ENCODE data around the gene RGS9.

The RGS9 gene

DNA sequence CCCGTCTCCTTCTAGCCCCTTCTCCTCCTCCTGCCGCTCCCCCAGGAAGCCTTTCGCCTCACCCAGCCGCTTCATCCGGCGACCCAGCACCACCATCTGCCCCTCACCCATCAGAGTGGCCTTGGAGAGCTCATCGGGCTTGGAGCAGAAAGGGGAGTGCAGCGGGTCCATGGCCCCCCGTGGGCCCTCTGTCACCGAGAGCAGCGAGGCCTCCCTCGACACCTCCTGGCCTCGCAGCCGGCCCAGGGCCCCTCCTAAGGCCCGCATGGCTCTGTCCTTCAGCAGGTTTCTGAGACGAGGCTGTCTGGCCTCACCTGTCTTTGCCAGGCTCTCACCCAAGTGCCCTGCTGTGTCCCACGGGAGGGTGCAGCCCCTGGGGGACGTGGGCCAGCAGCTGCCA is 87.9 kb downstream of the RGS9 start:
- no peak overlapping the region for H3K4me3 Mint-ChIP-seq
- H3K4me1 Mint-ChIP-seq = peaks cover 15% of the 10 kb centered on the region
- H3K36me3 Mint-ChIP-seq (ENCODE audit: low read depth) = no peaks in the 10 kb centered on the region
- peaks cover 19% of the 10 kb centered on the region for H3K27me3 Mint-ChIP-seq (ENCODE audit: low read depth)
- no peak overlapping the region for H3K27ac Mint-ChIP-seq
- H3K9me3 Mint-ChIP-seq = no peaks in the 10 kb centered on the region
- TF ChIP-seq, protein P1, sequence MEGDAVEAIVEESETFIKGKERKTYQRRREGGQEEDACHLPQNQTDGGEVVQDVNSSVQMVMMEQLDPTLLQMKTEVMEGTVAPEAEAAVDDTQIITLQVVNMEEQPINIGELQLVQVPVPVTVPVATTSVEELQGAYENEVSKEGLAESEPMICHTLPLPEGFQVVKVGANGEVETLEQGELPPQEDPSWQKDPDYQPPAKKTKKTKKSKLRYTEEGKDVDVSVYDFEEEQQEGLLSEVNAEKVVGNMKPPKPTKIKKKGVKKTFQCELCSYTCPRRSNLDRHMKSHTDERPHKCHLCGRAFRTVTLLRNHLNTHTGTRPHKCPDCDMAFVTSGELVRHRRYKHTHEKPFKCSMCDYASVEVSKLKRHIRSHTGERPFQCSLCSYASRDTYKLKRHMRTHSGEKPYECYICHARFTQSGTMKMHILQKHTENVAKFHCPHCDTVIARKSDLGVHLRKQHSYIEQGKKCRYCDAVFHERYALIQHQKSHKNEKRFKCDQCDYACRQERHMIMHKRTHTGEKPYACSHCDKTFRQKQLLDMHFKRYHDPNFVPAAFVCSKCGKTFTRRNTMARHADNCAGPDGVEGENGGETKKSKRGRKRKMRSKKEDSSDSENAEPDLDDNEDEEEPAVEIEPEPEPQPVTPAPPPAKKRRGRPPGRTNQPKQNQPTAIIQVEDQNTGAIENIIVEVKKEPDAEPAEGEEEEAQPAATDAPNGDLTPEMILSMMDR (IDR thresholded peaks at IDR 0.05; ENCODE audit: unreplicated experiment in 3 of 3) = no peak

DNA sequence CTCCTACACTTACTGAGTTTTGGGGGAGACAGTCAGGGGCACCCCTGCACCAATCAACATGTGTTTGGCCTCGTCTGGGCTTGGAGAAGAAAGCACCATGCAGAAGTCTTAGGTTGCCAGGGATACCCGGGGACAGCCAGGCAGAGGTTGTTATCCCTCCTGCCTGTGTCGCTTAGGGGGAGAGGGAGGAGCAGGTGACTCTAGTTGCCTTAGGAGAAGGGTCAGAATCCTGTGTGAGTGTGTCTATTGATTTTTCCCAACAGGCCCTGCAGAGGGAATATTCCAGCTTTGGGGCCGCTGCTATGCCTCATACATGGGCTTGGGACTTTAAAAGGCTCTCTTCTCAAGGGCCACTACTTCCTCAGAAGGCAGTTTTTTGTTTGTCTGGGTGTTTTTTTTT is 89.1 kb downstream of the RGS9 start:
- H3K27ac Mint-ChIP-seq = no peak overlapping the region
- H3K27me3 Mint-ChIP-seq (ENCODE audit: low read depth) = peaks cover 19% of the 10 kb centered on the region
- H3K4me3 Mint-ChIP-seq = no peak overlapping the region
- H3K4me1 Mint-ChIP-seq = peaks cover 16% of the 10 kb centered on the region
- no peaks in the 10 kb centered on the region for H3K9me3 Mint-ChIP-seq
- no peaks in the 10 kb centered on the region for H3K36me3 Mint-ChIP-seq (ENCODE audit: low read depth)
- TF ChIP-seq, protein P1 (IDR thresholded peaks at IDR 0.05; ENCODE audit: unreplicated experiment in 3 of 3) = no peak

DNA sequence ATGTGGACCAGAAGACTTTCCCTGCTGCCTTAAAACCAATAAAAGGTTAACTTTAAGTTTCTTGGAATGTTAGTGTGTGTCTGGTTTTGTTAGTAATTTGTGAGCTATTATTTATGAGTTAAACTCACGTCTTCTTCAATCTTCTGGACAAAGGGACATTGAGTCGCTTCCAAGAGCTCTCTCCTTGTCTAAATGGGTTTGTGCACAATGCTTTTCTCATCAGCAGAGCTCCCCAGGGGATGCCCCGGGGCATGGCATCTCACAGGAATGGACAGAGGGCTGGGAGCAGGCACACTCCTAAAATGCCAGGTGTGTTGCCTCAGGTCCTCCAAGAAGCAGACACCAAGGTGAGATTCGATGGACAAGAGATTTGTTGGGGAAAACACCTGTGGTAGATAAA is 90.5 kb downstream of the RGS9 start:
- peaks cover 24% of the 10 kb centered on the region for H3K4me1 Mint-ChIP-seq
- TF ChIP-seq, protein P1 (IDR thresholded peaks at IDR 0.05; ENCODE audit: unreplicated experiment in 3 of 3) = no peak
- peaks cover 19% of the 10 kb centered on the region for H3K27me3 Mint-ChIP-seq (ENCODE audit: low read depth)
- H3K27ac Mint-ChIP-seq = no peak overlapping the region
- no peaks in the 10 kb centered on the region for H3K9me3 Mint-ChIP-seq
- H3K4me3 Mint-ChIP-seq = no peak overlapping the region
- no peaks in the 10 kb centered on the region for H3K36me3 Mint-ChIP-seq (ENCODE audit: low read depth)

DNA sequence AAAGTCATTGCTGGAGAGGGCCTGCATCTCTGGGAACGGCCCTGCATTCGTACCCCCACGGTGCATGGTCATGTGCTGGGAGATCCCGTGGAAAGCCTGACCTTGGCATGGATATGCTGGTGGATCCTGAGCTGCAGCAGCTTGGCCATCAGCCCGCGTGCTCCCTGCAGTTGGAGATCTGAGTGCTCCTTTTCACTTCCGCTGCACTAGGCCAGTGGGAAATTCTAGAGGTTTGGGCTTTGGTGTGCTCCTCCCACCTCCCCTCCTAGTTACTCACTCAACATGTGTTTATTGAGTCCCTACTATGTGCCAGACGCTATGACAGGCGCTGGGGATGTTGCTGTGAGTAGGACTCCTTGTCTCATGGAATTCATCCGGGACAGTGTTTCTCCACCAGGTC is 91.1 kb downstream of the RGS9 start:
- H3K27me3 Mint-ChIP-seq (ENCODE audit: low read depth) = peaks cover 19% of the 10 kb centered on the region
- peak overlapping the region in 1 of 3 experiments; percentile 55 for H3K27ac Mint-ChIP-seq
- H3K4me1 Mint-ChIP-seq = peaks cover 24% of the 10 kb centered on the region
- TF ChIP-seq, protein P1 (IDR thresholded peaks at IDR 0.05; ENCODE audit: unreplicated experiment in 3 of 3) = no peak
- H3K36me3 Mint-ChIP-seq (ENCODE audit: low read depth) = no peaks in the 10 kb centered on the region
- H3K4me3 Mint-ChIP-seq = no peak overlapping the region
- no peaks in the 10 kb centered on the region for H3K9me3 Mint-ChIP-seq

DNA sequence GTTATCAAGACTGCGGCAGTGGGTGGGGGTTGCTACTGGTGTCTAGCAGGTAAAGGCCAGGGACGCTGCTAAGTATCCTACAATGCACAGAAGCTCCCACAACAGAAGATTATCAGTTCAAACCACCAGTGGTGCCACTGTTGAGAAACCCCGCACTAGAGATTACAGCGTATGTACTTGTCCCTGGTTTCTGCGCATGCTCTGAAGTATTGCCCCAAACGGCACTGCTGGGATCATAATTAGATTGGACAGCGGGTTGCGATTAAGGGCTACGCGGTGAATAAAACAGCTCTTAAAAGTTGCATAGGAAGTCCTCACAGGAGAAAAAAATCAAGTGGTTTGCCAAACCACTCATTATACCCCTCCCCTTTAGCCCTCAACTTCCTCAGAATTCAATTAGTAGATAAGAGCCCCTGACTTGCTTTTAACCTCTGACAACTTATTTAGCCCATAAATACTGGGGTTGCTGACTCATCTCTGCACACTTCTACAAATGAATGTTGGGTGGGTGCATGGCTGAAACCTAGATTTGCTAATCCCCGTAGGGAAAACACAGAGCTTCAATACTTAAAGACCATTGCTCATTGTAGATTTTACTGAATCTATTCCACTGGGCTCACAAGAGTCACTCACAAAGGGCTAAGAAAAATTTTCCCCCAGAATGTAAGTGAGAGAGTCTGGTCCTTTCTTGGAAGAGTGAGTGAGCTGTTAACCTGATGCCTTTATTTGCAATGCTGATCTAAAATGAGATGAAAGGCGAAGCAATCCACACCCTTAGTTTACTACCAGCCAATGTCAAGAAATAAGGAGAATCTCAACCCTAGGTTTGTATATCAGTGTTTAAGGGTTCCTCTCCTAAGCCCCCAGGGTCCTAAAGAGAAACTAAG is 91.8 kb downstream of the RGS9 start:
- H3K4me1 Mint-ChIP-seq = peaks cover 24% of the 10 kb centered on the region
- peaks cover 19% of the 10 kb centered on the region for H3K27me3 Mint-ChIP-seq (ENCODE audit: low read depth)
- H3K36me3 Mint-ChIP-seq (ENCODE audit: low read depth) = no peaks in the 10 kb centered on the region
- no peak overlapping the region for H3K4me3 Mint-ChIP-seq
- H3K27ac Mint-ChIP-seq = peak overlapping the region in 1 of 3 experiments; percentile 55
- no peaks in the 10 kb centered on the region for H3K9me3 Mint-ChIP-seq
- TF ChIP-seq, protein P1 (IDR thresholded peaks at IDR 0.05; ENCODE audit: unreplicated experiment in 3 of 3) = no peak

DNA sequence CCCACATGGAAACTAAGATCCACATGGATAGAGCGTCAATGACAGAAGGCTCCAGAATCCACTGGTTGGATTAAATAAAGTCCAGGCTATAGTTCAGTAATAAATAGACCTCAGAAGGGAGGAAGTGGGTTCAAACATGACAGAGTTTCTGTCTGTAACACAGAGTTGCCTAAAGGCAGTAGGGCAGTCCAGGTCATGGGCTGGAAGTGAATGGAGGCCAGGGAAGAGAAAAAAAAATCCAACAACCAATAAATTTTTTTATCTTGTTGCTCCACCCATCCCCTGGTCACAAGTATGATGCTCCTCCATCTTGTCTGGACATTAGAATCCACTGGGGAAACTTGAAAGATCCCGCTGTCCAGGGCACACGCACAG is 92.4 kb downstream of the RGS9 start:
- Mint-ChIP-seq H3K4me3 (no peak overlapping the region), H3K4me1 (peaks cover 24% of the 10 kb centered on the region), H3K27ac (no peak overlapping the region), H3K36me3 (ENCODE audit: low read depth) (no peaks in the 10 kb centered on the region), H3K9me3 (no peaks in the 10 kb centered on the region), H3K27me3 (ENCODE audit: low read depth) (peaks cover 19% of the 10 kb centered on the region)
- TF ChIP-seq, protein P1 (IDR thresholded peaks at IDR 0.05; ENCODE audit: unreplicated experiment in 3 of 3) = no peak

Data from nephron (organoid).